GM23338 (cell line): ENCODE measurements around the gene RPL27A. TPM values are rescaled to one million over a fixed set of nuclear protein-coding genes. Genes with fewer than 3 reads are reported as not detected.
A peak's percentile ranks its signal among the peaks of the same experiment; 100 is the strongest.

Source experiments
- ATAC-seq: fragments of 200-7000 bp; cut with Tn5 transposase; 3 replicates; pipeline ENCODE4 v1.9.1; 2020
- DNase-seq: peaks from one replicate; pipeline ENCODE4 v3.0.0-alpha.2; 2015; ENCODE audit warnings: low spot score
- H2AFZ ChIP-seq: fragments of 200-600 bp; sonication (generic); 2 replicates; pipeline ENCODE4 v1.8.0; 2016; ENCODE audit warnings: antibody characterized with exemption, mild to moderate bottlenecking, moderate library complexity
- H3F3A ChIP-seq: fragments of 200-600 bp; sonication (generic); replicated peaks from 2 replicates; pipeline ENCODE4 v1.8.0; 2017; ENCODE audit warnings: antibody characterized with exemption, mixed run types, low read depth
- H3K27ac ChIP-seq: fragments of 200-600 bp; sonication (generic); 2 replicates; pipeline ENCODE4 v1.6.1; 2016; ENCODE audit warnings: low read depth
- H3K27me3 ChIP-seq: fragments of 200-600 bp; sonication (generic); 2 replicates; pipeline ENCODE4 v1.8.0; 2016; ENCODE audit warnings: mild to moderate bottlenecking, mixed run types, moderate library complexity; ENCODE audit not compliant: insufficient read depth
- H3K36me3 ChIP-seq: fragments of 200-600 bp; sonication (generic); 2 replicates; pipeline ENCODE4 v1.8.0; 2016; ENCODE audit warnings: mild to moderate bottlenecking; ENCODE audit not compliant: insufficient read depth
- H3K4me1 ChIP-seq: fragments of 200-600 bp; sonication (generic); 2 replicates; pipeline ENCODE4 v1.8.0; 2016; ENCODE audit warnings: mild to moderate bottlenecking, moderate library complexity; ENCODE audit not compliant: insufficient read depth
- H3K4me2 ChIP-seq: fragments of 200-600 bp; sonication (generic); 2 replicates; pipeline ENCODE4 v1.7.1; 2017; ENCODE audit warnings: mixed run types
- H3K4me3 ChIP-seq: fragments of 200-600 bp; sonication (generic); 2 replicates; pipeline ENCODE4 v1.6.1; 2016; ENCODE audit warnings: mixed run types
- H3K79me2 ChIP-seq: fragments of 200-600 bp; sonication (generic); replicated peaks from 2 replicates; pipeline ENCODE4 v1.8.0; 2017; ENCODE audit warnings: mild to moderate bottlenecking; ENCODE audit not compliant: insufficient read depth
- H3K9me2 ChIP-seq: fragments of 200-600 bp; sonication (generic); 2 replicates; pipeline ENCODE4 v1.8.0; 2017; ENCODE audit not compliant: insufficient read depth
- H4K20me1 ChIP-seq: fragments of 200-600 bp; sonication (generic); replicated peaks from 2 replicates; pipeline ENCODE4 v1.8.0; 2017; ENCODE audit warnings: mild to moderate bottlenecking; ENCODE audit not compliant: insufficient read depth
- H3K27ac Mint-ChIP-seq: 2 replicates; pipeline ENCODE4 v1.8.0; 2020; ENCODE audit warnings: inconsistent platforms, mild to moderate bottlenecking, moderate library complexity, mixed read lengths
- H3K27me3 Mint-ChIP-seq: 3 replicates; pipeline ENCODE4 v1.8.0; 2022; ENCODE audit warnings: low read depth, mild to moderate bottlenecking, moderate library complexity, mixed read lengths, inconsistent platforms; ENCODE audit not compliant: insufficient read depth, poor library complexity
- H3K36me3 Mint-ChIP-seq: 3 replicates; pipeline ENCODE4 v1.8.0; 2021; ENCODE audit warnings: low read depth, mild to moderate bottlenecking, inconsistent platforms, moderate library complexity, mixed read lengths
- H3K4me1 Mint-ChIP-seq: 3 replicates; pipeline ENCODE4 v1.8.0; 2020; ENCODE audit warnings: mild to moderate bottlenecking, inconsistent platforms, mixed read lengths
- H3K4me3 Mint-ChIP-seq: 3 replicates; pipeline ENCODE4 v1.8.0; 2021; ENCODE audit warnings: moderate library complexity, mild to moderate bottlenecking, inconsistent platforms, mixed read lengths
- H3K9me3 Mint-ChIP-seq: 3 replicates; pipeline ENCODE4 v1.8.0; 2020; ENCODE audit warnings: moderate library complexity, mild to moderate bottlenecking, inconsistent platforms, mixed read lengths
- CREB1 ChIP-seq: fragments of 250-450 bp; sonication (Bioruptor Pico); IDR thresholded peaks from 2 replicates; pipeline ENCODE4 v1.5.0; 2020; ENCODE audit warnings: low read depth, mild to moderate bottlenecking, moderate library complexity
- EZH2 ChIP-seq: fragments of 200-600 bp; sonication (generic); IDR thresholded peaks from one replicate; pipeline ENCODE4 v1.8.0; 2017; ENCODE audit warnings: antibody characterized with exemption, mild to moderate bottlenecking, low read depth; ENCODE audit not compliant: unreplicated experiment
- EZH2phosphoT487 ChIP-seq: fragments of 200-600 bp; sonication (generic); IDR thresholded peaks from one replicate; pipeline ENCODE4 v1.8.1; 2018; ENCODE audit warnings: antibody characterized with exemption; ENCODE audit not compliant: unreplicated experiment
- JUNB ChIP-seq: IDR thresholded peaks from one replicate; pipeline ENCODE4 v1.6.1; 2016; ENCODE audit warnings: antibody characterized with exemption; ENCODE audit not compliant: unreplicated experiment
- NANOG ChIP-seq: IDR thresholded peaks from 2 replicates; pipeline ENCODE4 v1.6.1; 2016; ENCODE audit warnings: antibody characterized with exemption, borderline replicate concordance
- POLR2AphosphoS5 ChIP-seq: IDR thresholded peaks from 2 replicates; pipeline ENCODE4 v1.6.1; 2016; ENCODE audit warnings: antibody characterized with exemption, low read depth
- REST ChIP-seq: IDR thresholded peaks from one replicate; pipeline ENCODE4 v1.6.1; 2018; ENCODE audit warnings: antibody characterized with exemption; ENCODE audit not compliant: unreplicated experiment
- STAT1 ChIP-seq: IDR thresholded peaks from one replicate; pipeline ENCODE4 v1.6.1; 2016; ENCODE audit warnings: antibody characterized with exemption; ENCODE audit not compliant: unreplicated experiment
- ZNF114 ChIP-seq: fragments of 250-450 bp; sonication (Bioruptor Pico); IDR thresholded peaks from 2 replicates; pipeline ENCODE4 v1.5.0; 2020; ENCODE audit warnings: mild to moderate bottlenecking, moderate library complexity
- polyA plus RNA-seq: library from polyadenylated mRNA; unstranded; fragments of >200 nt; fragmentation: Nextera tagmentation; extraction: Ambion mirVana; gene quantifications from 2 replicates; pipeline ENCODE4 v1.2.1, GENCODE V29; 2016
- total RNA-seq: library from RNA; depleted of rRNA; stranded (reverse); fragments of >200 nt; shearing (Covaris generic); gene quantifications from 2 replicates; pipeline ENCODE4 v1.2.3, GENCODE V29; 2014
- TF ChIP-seq, protein P1 (sequence below): IDR thresholded peaks from 2 replicates; pipeline ENCODE4 v1.6.1; 2016; ENCODE audit warnings: antibody characterized with exemption
- TF ChIP-seq, protein P2 (sequence below), 2 experiments: fragments of 200-600 bp in 1 of 2; sonication (generic) in 1 of 2; conservative IDR thresholded peaks; 2 replicates each; pipeline versions ENCODE4 v1.5.1 to v1.6.1; 2016 to 2017; ENCODE audit warnings: antibody characterized with exemption in 2 of 2, low read depth in 2 of 2, mild to moderate bottlenecking in 2 of 2, moderate library complexity in 1 of 2

The RPL27A gene
- total and polyA plus RNA-seq, 2 experiments from 2014 or later = 1,283 to 3,167 TPM

- TF ChIP-seq, protein P1, sequence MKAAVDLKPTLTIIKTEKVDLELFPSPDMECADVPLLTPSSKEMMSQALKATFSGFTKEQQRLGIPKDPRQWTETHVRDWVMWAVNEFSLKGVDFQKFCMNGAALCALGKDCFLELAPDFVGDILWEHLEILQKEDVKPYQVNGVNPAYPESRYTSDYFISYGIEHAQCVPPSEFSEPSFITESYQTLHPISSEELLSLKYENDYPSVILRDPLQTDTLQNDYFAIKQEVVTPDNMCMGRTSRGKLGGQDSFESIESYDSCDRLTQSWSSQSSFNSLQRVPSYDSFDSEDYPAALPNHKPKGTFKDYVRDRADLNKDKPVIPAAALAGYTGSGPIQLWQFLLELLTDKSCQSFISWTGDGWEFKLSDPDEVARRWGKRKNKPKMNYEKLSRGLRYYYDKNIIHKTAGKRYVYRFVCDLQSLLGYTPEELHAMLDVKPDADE = no peak
- TF ChIP-seq ZNF114 (CRISPR knock-in tag) = no peak
- no peak for TF ChIP-seq EZH2phosphoT487
- TF ChIP-seq EZH2 = no peak
Measured at GRCh38 chr11:8720352-8720751, 37.8 kb downstream of the RPL27A start (continued).

GRCh38 chr11:8720868-8721608, 38.4 kb downstream of the RPL27A start:
- 0 out of 2 replicates have a peak overlapping the region, but pooled peaks have one; percentile 50 for H3K27ac ChIP-seq
- H3K27ac Mint-ChIP-seq = peak overlapping the region; percentile 53
- no peaks in the 10 kb centered on the region for H3F3A ChIP-seq
- no peak overlapping the region for H3K4me3 ChIP-seq
- H2AFZ ChIP-seq = no peak overlapping the region
- no peaks in the 10 kb centered on the region for H3K36me3 ChIP-seq
- H3K4me3 Mint-ChIP-seq = no peak overlapping the region
- DNase-seq (peak; percentile 41), ATAC-seq (peak; percentile 34)
- H3K4me2 ChIP-seq = 0 out of 2 replicates have a peak overlapping the region, but pooled peaks have one; percentile 32
- H3K4me1 Mint-ChIP-seq = peaks cover 60% of the 10 kb centered on the region
- H3K27me3 ChIP-seq = no peaks in the 10 kb centered on the region
- H4K20me1 ChIP-seq = no peaks in the 10 kb centered on the region
- H3K36me3 Mint-ChIP-seq = peaks cover 12% of the 10 kb centered on the region
- H3K9me2 ChIP-seq = no peaks in the 10 kb centered on the region
- H3K79me2 ChIP-seq = no peaks in the 10 kb centered on the region
- H3K4me1 ChIP-seq = peaks cover 11% of the 10 kb centered on the region; the same call in 1 of the 2 replicates
- no peaks in the 10 kb centered on the region for H3K9me3 Mint-ChIP-seq
- H3K27me3 Mint-ChIP-seq = peaks cover 15% of the 10 kb centered on the region
- TF ChIP-seq JUNB (no peak), REST (no peak), STAT1 (no peak), ZNF114 (CRISPR knock-in tag) (no peak), NANOG (no peak), EZH2 (no peak), POLR2AphosphoS5 (no peak), CREB1 (no peak)
- TF ChIP-seq, protein P2, sequence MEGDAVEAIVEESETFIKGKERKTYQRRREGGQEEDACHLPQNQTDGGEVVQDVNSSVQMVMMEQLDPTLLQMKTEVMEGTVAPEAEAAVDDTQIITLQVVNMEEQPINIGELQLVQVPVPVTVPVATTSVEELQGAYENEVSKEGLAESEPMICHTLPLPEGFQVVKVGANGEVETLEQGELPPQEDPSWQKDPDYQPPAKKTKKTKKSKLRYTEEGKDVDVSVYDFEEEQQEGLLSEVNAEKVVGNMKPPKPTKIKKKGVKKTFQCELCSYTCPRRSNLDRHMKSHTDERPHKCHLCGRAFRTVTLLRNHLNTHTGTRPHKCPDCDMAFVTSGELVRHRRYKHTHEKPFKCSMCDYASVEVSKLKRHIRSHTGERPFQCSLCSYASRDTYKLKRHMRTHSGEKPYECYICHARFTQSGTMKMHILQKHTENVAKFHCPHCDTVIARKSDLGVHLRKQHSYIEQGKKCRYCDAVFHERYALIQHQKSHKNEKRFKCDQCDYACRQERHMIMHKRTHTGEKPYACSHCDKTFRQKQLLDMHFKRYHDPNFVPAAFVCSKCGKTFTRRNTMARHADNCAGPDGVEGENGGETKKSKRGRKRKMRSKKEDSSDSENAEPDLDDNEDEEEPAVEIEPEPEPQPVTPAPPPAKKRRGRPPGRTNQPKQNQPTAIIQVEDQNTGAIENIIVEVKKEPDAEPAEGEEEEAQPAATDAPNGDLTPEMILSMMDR (conservative IDR thresholded peaks at IDR 0.05; ENCODE audit: low read depth in 2 of 2) = no peak
- TF ChIP-seq, protein P1 = no peak
